ENCODE results near the gene CDH13.

GRCh38 chr16:83720981-83721380 is 1094.2 kb downstream of the CDH13 start:
- TF ChIP-seq CTCF (tag by site-specific recombination; IDR thresholded peaks at IDR 0.05), result no peak
- TF ChIP-seq YY1 (tag by site-specific recombination; IDR thresholded peaks at IDR 0.05), result no peak
- no peak for TF ChIP-seq ZSCAN4 (tag by site-specific recombination; IDR thresholded peaks at IDR 0.05)
- TF ChIP-seq ZBTB8A (tag by site-specific recombination; IDR thresholded peaks at IDR 0.05), result no peak
- no peak for TF ChIP-seq ZNF670 (tag by site-specific recombination; IDR thresholded peaks at IDR 0.05; ENCODE audit: low read depth)
- TF ChIP-seq ZBTB20 (tag by site-specific recombination; IDR thresholded peaks at IDR 0.05), result no peak
- no peak for TF ChIP-seq ZNF621 (tag by site-specific recombination; IDR thresholded peaks at IDR 0.05)
- no peak for TF ChIP-seq MEIS1 (CRISPR knock-in tag; IDR thresholded peaks at IDR 0.05; ENCODE audit: borderline replicate concordance)
- no peak for TF ChIP-seq ZNF830 (tag by site-specific recombination; IDR thresholded peaks at IDR 0.05; ENCODE audit: low read depth)
- no peak for TF ChIP-seq PRDM10 (tag by site-specific recombination; IDR thresholded peaks at IDR 0.05)
- TF ChIP-seq ZNF350 (tag by site-specific recombination; IDR thresholded peaks at IDR 0.05), result no peak

Data from HEK293 (cell line).